Naive thymus-derived CD8-positive, alpha-beta T cell (primary cell): ENCODE measurements around the gene SPNS2. TPM values are rescaled to one million over a fixed set of nuclear protein-coding genes. Genes with fewer than 3 reads are reported as not detected.

Experiments used
- ATAC-seq, 2 donors: fragments of 150-1000 bp; cut with Tn5 transposase in 1 of 2; sonication (Bioruptor Pico), chemical (Tn5 transposase) in 1 of 2; 1 replicate in 1 of 2; 2 replicates in 1 of 2; pipeline ENCODE4 v1.10.0; 2021; ENCODE audit warnings: mild to moderate bottlenecking in 2 of 2, moderate library complexity in 2 of 2
- POLR2A ChIA-PET: fragments of 350-600 bp; sonication (Branson Sonifier 250); formaldehyde crosslinking; loops from one replicate; lab custom pipeline; 2021; ENCODE audit warnings: antibody characterized with exemption; lab: Charles Lee
- DNase-seq, 10 donors: peaks; one replicate each; pipeline versions ENCODE4 v3.0.0 to v3.0.0-alpha.2; 2020 to 2022
- H3K27ac Mint-ChIP-seq, 10 donors: one replicate each; pipeline ENCODE4 v1.8.0; 2020 to 2022; ENCODE audit warnings: mild to moderate bottlenecking in 10 of 10, mixed read lengths in 10 of 10, moderate library complexity in 4 of 10, inconsistent platforms in 1 of 10
- H3K27me3 Mint-ChIP-seq, 5 donors: one replicate each; pipeline ENCODE4 v1.8.0; 2021 to 2022; ENCODE audit warnings: mixed read lengths in 5 of 5
- H3K36me3 Mint-ChIP-seq, 3 donors: one replicate each; pipeline ENCODE4 v1.8.0; 2020 to 2022; ENCODE audit warnings: mixed read lengths in 3 of 3, mild to moderate bottlenecking in 2 of 3, inconsistent platforms in 1 of 3
- H3K4me1 Mint-ChIP-seq, 4 donors: one replicate each; pipeline ENCODE4 v1.8.0; 2021 to 2022; ENCODE audit warnings: mixed read lengths in 4 of 4
- H3K4me3 Mint-ChIP-seq, 10 donors: one replicate each; pipeline ENCODE4 v1.8.0; 2020 to 2022; ENCODE audit warnings: mild to moderate bottlenecking in 10 of 10, mixed read lengths in 10 of 10, moderate library complexity in 6 of 10, inconsistent platforms in 1 of 10
- H3K9me3 Mint-ChIP-seq, 9 donors: one replicate each; pipeline ENCODE4 v1.8.0; 2020 to 2022; ENCODE audit warnings: mixed read lengths in 9 of 9, mild to moderate bottlenecking in 3 of 9, inconsistent platforms in 1 of 9, moderate library complexity in 1 of 9
- polyA plus RNA-seq, 3 donors: library from polyadenylated mRNA; unstranded; fragments of 300-500 nt; fragmentation: Illumina TruSeq; gene quantifications; one replicate each; pipeline ENCODE4 v1.2.3, GENCODE V29; 2021
- total RNA-seq, 8 experiments: library from RNA in 2 of 8; stranded (reverse) in 2 of 8; gene quantifications; one replicate each; pipeline ENCODE4 v1.2.3 and lab custom pipeline; 2021 to 2026

SPNS2 gene
- total and polyA plus RNA-seq, 5 experiments from 2014 or later, result 0.44 to 0.63 (median 0.53) TPM

DNA sequence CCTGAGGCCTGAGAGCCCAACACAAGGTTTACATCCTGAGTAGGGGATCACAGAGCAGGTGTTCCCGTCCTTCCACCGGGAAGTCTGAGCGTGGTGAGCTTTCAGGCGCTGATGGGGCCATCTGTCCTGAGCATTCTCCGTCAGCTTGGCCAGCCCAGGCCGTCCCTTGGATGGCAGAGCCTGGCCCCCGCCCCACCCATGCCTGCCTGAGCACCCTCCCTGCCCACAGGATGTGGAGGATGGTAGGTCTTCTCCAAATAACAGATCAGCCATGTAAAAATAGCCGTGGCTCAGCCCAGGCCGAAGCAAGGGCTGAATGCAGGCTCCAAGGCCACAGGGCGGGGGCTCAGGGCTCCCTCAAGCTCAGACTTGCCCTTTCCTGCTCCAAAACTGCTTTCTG, 20.2 kb downstream of the SPNS2 start:
- H3K27ac Mint-ChIP-seq, result no peak overlapping the region
- ATAC-seq, result no peak
- peaks cover 0 to 1% (median 0%) of the 10 kb centered on the region in 5 donors for H3K27me3 Mint-ChIP-seq
- H3K36me3 Mint-ChIP-seq, result no peaks in the 10 kb centered on the region
- no peak for DNase-seq
- no peaks in the 10 kb centered on the region for H3K4me1 Mint-ChIP-seq
- H3K4me3 Mint-ChIP-seq, result no peak overlapping the region
- POLR2A ChIA-PET, result no interaction called here
- no peaks in the 10 kb centered on the region for H3K9me3 Mint-ChIP-seq

DNA sequence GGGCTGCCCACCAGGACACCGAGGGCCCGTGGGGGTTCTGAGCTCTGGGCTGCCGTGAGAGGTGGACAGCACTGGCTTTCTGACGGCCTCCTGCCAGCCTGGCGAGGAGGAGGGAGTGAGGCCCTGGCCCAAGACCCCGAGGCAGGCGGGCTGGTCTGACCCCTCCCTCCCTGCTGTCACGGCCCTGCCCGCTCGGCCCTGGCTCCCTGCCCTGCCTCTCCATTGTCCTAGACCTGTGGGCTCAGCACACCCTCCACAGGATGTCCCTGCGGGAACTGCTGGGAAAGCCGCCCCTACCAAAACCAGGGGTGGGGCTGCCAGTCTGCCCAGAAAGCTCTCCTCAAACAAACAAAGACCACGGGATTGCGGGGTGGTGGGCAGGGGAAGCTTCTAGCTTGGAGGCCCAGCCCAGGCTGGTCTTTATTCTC, 20.7 kb downstream of the SPNS2 start:
- Mint-ChIP-seq H3K9me3 (no peaks in the 10 kb centered on the region), H3K36me3 (no peaks in the 10 kb centered on the region), H3K27ac (no peak overlapping the region), H3K4me1 (no peaks in the 10 kb centered on the region), H3K27me3 (peaks cover 0 to 1% (median 0%) of the 10 kb centered on the region in 5 donors), H3K4me3 (no peak overlapping the region)
- POLR2A ChIA-PET, result no interaction called here
- no peak for DNase-seq
- no peak for ATAC-seq

DNA sequence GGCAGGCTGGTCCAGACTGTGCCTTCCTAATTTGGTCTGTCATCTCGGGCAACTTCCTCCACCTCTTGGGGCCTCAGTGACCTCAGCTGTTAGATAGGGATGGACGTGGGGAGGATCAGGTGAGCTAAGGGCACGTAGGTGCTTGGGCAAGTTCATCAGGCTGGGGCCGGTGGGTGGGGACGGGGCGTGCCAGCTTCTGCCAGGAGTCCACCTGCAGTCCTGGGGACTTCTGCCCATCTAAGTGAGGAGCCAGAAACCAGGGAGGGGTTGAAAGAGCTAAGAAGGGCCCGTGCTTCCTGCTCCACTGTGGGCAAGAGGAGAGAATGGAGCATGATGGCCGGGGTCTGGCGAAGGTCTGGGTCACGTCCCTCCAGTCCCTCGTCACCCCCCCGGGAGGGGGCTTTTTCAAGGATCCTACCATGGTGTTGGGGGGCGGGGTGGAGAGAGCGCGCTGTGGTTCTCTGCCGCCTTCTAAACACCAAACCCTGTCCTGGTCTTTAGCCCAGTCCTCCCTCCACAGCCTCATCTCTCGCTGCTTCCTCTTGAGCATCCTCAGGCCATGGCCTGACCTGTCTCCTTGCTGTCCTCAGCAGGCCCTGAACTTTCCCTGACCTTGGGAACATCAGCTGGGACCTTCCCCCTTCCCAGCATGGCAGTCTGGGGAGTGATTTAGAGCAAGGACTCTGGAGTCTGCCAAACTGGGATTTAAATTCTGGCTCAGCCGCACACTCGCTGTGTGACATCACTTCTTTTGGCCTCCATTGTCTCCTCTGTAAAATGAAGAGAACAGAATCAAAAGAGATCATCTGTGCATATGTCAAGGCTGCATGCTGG, 21.6 kb downstream of the SPNS2 start:
- Mint-ChIP-seq H3K27ac (peak overlapping the region in 1 of 10 donors; percentile 29), H3K27me3 (peaks cover 0 to 1% (median 0%) of the 10 kb centered on the region in 5 donors), H3K36me3 (no peaks in the 10 kb centered on the region), H3K9me3 (no peaks in the 10 kb centered on the region), H3K4me1 (no peaks in the 10 kb centered on the region), H3K4me3 (no peak overlapping the region)
- no peak for DNase-seq
- ATAC-seq, result no peak
- POLR2A ChIA-PET, result no interaction called here

DNA sequence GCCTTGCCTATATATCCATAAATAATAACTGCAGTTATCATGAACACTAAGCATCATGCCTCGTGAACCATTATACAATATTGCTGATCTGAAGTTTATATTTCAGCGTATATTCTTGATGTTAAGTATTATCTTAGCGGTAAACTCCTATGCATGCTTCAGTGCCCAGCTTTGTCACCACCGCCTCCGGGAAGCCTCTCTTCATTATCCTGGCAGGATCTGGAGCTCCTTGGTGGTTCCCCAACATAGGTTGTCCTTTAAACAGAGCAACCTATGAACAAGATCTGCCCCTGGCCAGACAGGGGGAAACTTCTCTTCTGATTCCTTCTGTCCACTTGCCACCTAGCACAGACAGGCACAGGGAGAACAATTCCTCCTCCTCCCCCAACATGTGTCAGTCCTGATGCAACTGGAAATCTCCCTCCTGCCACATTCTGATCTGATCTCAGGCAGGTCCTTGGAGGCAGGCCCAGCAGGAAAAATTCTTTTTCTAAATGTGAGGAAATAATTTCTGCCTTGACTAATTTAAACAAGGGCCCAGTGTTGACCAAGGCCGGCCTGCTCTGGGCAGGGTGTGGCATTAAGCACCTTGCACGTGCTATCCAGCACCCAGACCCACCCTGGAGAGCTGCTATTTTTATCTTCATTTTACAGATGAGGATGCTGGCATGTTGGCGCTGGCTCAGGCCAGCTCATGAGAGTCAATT, 22.4 kb downstream of the SPNS2 start:
- H3K4me1 Mint-ChIP-seq, result no peaks in the 10 kb centered on the region

DNA sequence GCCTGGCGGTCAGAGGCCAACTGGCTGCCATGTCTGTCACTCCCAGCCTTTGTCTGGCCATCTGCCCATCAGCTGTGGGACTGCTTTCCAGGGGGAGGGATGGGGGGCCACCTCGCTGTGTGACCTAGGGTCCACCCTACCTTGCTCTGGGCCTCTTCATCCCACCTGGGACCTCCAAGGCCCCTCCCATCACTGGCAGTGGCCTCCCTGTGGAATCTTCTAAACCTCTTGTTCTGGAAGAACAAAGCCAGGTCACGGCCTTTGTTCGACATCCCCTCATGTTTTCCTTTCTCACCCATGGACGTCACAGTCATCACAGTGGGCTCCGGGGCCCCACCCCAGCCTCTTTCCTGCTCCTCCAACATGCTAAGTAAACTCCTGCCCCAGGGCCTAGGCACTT, 24.0 kb downstream of the SPNS2 start:
- Mint-ChIP-seq H3K27ac (peak overlapping the region in 1 of 10 donors; percentile 89), H3K27me3 (peaks cover 0 to 1% (median 0%) of the 10 kb centered on the region in 5 donors), H3K9me3 (no peaks in the 10 kb centered on the region), H3K4me1 (no peaks in the 10 kb centered on the region), H3K36me3 (no peaks in the 10 kb centered on the region), H3K4me3 (no peak overlapping the region)
- ATAC-seq (no peak), DNase-seq (no peak)
- POLR2A ChIA-PET, result interaction anchor here (1.5 kb wide), 1 partner anchor 23 kb away, joined by 3 read pairs; no protein-coding TSS in a partner anchor

More for the DNA sequence above, 22.4 kb downstream of the SPNS2 start:
- Mint-ChIP-seq H3K27me3 (peaks cover 0 to 1% (median 0%) of the 10 kb centered on the region in 5 donors), H3K4me3 (no peak overlapping the region), H3K27ac (no peak overlapping the region), H3K9me3 (no peaks in the 10 kb centered on the region), H3K36me3 (no peaks in the 10 kb centered on the region)
- DNase-seq (no peak), ATAC-seq (no peak)
- POLR2A ChIA-PET, result no interaction called here

DNA sequence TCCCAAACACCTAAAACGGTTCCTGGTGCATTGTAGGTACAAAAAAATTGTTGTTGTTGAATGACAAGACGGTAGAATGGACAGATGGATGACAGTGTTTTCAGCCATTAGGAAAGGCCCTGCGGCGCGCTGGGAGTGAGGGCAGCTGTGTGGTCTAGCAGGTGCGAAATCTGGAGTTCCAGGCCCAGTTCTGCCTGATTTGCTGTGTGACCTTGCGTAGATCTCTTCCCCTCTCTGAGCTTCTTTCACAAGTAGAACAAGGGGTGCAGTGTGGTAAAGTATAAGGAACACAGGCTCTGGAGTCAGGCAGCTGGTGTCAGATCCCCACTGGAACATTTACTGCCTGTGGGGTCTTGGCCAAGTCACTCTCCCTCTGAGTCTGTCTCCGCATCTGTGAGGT, 25.3 kb downstream of the SPNS2 start:
- POLR2A ChIA-PET, result no interaction called here
- no peaks in the 10 kb centered on the region for H3K36me3 Mint-ChIP-seq
- no peak overlapping the region for H3K27ac Mint-ChIP-seq
- no peaks in the 10 kb centered on the region for H3K4me1 Mint-ChIP-seq
- H3K9me3 Mint-ChIP-seq, result no peaks in the 10 kb centered on the region
- no peak overlapping the region for H3K4me3 Mint-ChIP-seq
- ATAC-seq (no peak), DNase-seq (no peak)
- peaks cover 0 to 1% (median 0%) of the 10 kb centered on the region in 5 donors for H3K27me3 Mint-ChIP-seq

DNA sequence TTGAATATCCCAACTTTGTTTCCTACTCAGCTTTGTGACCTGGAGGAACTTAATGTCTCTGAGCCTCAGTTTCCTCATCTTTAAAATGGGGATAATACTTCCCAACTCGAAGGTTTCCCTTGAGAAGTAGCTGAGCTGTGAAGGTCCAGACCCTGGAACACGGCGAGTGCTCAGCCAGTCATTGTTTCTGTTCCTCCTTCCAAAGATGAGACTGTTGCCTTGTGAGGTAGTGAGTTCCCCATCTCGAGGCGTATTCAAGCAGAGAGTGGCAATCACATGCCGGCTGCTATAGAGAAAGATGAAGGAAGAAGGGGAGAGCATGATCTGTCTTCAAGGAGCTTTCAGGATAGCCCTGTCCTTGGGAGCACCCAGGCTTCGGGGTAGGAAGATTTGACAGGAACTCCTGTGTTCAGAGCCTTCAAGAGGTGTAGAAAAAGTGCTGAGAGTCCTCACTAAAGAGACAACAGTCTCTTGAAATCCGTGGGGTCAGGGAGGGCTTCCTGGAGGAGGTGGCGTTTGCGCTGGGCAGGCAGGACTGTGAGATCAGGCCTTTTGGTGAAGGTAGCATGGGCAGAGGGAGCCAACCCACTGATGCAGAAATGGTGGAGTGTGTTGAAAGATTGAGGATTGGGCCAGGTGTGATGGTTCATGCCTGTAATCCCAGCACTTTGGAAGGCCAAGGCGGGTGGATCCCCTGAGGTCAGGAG, 27.2 kb downstream of the SPNS2 start:
- no peaks in the 10 kb centered on the region for H3K36me3 Mint-ChIP-seq
- peaks cover 0 to 2% (median under 1%) of the 10 kb centered on the region in 4 donors for H3K4me1 Mint-ChIP-seq
- no peak overlapping the region for H3K27ac Mint-ChIP-seq
- H3K27me3 Mint-ChIP-seq, result peaks cover 2 to 9% (median 4%) of the 10 kb centered on the region in 5 donors
- POLR2A ChIA-PET, result interaction anchor here (1.2 kb wide), 1 partner anchor 44 kb away, joined by 3 read pairs; no protein-coding TSS in a partner anchor
- DNase-seq (no peak), ATAC-seq (no peak)
- H3K4me3 Mint-ChIP-seq, result peak overlapping the region in 1 of 10 donors; percentile 15
- H3K9me3 Mint-ChIP-seq, result no peaks in the 10 kb centered on the region

DNA sequence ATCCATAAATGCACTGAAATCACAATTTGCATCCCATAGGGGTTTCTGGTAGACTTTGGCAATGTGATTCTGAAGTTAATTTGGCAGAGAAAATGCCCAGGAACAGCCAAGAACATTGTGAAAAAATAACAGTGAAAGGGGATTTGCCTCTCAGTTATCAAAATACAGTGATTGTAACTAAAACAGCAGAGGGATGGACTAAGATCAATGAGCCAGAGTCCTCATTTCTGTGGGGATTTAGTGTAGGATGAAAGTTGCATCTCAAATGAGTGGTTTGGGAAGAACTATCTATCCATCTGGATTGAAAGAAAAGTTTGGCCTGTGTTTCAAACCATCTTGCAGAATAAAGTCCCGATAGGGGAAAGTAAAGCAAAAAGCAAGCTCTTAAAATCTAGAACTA, 28.5 kb downstream of the SPNS2 start:
- H3K4me1 Mint-ChIP-seq, result peaks cover 0 to 2% (median under 1%) of the 10 kb centered on the region in 4 donors
- no peak overlapping the region for H3K4me3 Mint-ChIP-seq
- POLR2A ChIA-PET, result interaction anchor here (0.7 kb wide), 2 partner anchors 18 to 187 kb away, joined by 3 to 5 read pairs; no protein-coding TSS in a partner anchor
- ATAC-seq, result no peak
- peak overlapping the region in 1 of 10 donors; percentile 35 for H3K27ac Mint-ChIP-seq
- no peaks in the 10 kb centered on the region for H3K36me3 Mint-ChIP-seq
- DNase-seq, result no peak
- H3K27me3 Mint-ChIP-seq, result peaks cover 2 to 9% (median 7%) of the 10 kb centered on the region in 5 donors
- H3K9me3 Mint-ChIP-seq, result no peaks in the 10 kb centered on the region

DNA sequence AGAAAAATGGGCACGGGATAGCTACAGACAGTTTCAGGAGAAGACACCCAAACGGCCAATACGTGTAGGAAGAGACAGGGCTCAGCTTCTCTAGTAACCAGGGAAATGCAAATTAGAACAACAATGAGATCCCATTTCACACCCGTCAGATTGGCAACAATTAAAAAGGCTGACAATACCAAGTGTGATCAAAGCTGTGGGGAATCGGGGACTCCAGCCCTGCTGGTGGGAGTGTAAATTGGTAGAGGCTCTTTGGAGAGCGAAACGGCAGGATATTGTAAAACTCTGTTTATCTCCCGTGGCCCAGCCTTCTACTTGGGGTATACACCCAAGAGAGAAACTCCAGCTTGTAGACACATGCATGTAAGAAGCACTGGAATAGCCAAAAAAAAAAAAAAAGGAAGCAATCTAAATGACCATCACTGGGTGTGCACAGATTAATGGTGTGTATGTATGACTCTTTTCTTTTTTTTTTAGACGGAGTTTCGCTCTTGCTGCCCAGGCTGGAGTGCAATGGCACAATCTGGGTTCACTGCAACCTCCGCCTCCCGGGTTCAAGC, 29.0 kb downstream of the SPNS2 start:
- POLR2A ChIA-PET, result interaction anchor here (0.7 kb wide), 2 partner anchors 18 to 186 kb away, joined by 3 to 5 read pairs; no protein-coding TSS in a partner anchor
- H3K36me3 Mint-ChIP-seq, result no peaks in the 10 kb centered on the region
- peaks cover 0 to 5% (median 1%) of the 10 kb centered on the region in 4 donors for H3K4me1 Mint-ChIP-seq
- peak overlapping the region in 1 of 10 donors; percentile 35 for H3K27ac Mint-ChIP-seq
- no peak for DNase-seq
- H3K27me3 Mint-ChIP-seq, result peaks cover 2 to 12% (median 9%) of the 10 kb centered on the region in 5 donors
- H3K4me3 Mint-ChIP-seq, result no peak overlapping the region
- H3K9me3 Mint-ChIP-seq, result no peaks in the 10 kb centered on the region
- ATAC-seq, result no peak

DNA sequence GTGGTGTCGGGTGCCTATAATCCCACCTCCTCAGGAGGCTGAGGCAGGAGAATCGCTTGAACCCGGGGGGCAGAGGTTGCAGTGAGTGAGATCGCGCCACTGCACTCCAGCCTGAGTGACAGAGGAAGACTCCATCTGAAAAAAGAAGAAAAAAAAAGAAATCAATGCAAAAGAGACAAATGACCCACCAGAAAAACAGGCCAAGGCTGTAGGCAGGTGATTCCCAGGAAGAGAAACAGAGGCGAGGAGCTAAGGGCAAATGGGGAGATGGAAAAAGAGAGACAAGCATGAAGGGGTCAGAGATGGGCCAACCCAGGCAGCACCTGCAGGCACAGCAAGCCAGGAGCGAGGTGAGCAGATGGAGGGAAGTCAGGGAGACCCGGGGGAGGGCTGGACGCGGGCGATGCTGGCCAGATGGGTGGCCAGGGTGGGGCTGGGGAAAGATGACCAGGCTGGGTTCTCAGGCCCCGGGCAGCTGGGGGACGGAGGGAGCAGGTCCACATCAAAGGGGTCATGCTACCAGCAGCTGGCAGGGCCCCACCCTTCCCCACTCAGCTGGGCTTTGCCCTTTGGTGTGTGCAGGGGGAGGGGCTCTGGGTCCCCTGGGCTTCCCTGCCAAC, 31.0 kb downstream of the SPNS2 start:
- H3K4me3 Mint-ChIP-seq, result no peak overlapping the region
- peak overlapping the region in 3 of 10 donors; percentile 24 to 84 (median 40) for H3K27ac Mint-ChIP-seq
- ATAC-seq, result no peak
- POLR2A ChIA-PET, result no interaction called here
- peaks cover 2 to 12% (median 9%) of the 10 kb centered on the region in 5 donors for H3K27me3 Mint-ChIP-seq
- DNase-seq, result no peak
- H3K36me3 Mint-ChIP-seq, result no peaks in the 10 kb centered on the region
- peaks cover 0 to 12% (median 7%) of the 10 kb centered on the region in 4 donors for H3K4me1 Mint-ChIP-seq
- no peaks in the 10 kb centered on the region for H3K9me3 Mint-ChIP-seq

DNA sequence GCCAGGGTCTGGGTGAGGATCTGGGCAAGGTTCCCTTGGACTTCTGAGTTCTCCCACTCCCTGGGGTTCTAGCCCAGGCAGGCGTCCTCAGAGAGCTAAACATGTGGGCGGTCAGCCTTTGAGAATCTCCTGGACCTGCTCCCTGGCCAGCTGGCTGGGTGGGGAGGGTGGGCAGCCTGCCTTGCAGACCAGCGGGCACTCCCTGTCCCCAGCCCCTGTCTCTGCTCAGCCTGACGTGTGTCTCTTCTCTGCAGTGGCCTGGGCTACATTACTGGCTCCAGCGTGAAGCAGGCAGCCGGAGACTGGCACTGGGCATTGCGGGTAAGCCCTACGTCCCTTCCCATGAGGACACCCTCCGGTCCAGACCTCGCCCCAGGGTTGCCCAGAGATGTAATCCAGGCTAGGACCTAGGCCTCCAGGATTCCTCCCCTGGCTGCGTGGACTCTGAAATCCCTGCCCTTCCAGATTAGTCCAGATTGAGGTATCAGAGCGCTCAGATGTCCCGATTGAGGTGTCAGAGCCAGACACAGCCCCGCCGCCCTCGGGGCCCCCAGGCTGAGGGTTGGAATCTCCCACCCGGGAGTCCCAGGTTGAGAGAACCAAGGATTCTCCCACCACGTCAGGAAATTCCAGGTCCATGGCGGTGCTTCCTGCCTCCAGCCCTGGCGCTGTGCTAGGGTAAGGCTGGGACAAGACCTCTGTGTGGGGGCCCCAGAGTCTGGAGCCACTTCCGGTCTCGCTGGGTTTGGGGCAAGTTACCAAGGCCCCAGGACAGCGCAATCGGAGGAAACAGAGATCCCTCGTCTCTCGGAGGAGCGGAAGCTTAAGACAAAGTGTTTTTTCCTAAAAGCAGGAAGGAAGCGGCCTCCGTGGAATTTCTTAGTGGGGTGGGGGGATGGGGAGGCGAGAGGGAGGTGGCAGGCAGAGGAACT, 32.4 kb downstream of the SPNS2 start:
- Mint-ChIP-seq H3K27ac (peak overlapping the region in 1 of 10 donors; percentile 7), H3K9me3 (no peaks in the 10 kb centered on the region), H3K36me3 (no peaks in the 10 kb centered on the region), H3K4me3 (no peak overlapping the region), H3K27me3 (peaks cover 2 to 12% (median 9%) of the 10 kb centered on the region in 5 donors), H3K4me1 (peaks cover 0 to 12% (median 10%) of the 10 kb centered on the region in 4 donors)
- DNase-seq (no peak), ATAC-seq (no peak)
- POLR2A ChIA-PET, result no interaction called here
